ENCODE results near the gene ZMYM2.
"Not testable (repeated sequence)": the region's sequence is repeated elsewhere in the genome, so short reads cannot be mapped to it uniquely, and the experiment has no call there.

- not testable (repeated sequence) for TF ChIP-seq CTCF, POLR2A (IDR thresholded peaks at IDR 0.05)
These were observed 16.0 kb downstream of the ZMYM2 start for GRCh38 chr13:19974498-19975009.

All from suprapubic skin (tissue), 3 donors.